SK-N-SH treated with all-trans-retinoic acid at 6 μM for 48 hours (cell line): ENCODE data around the gene RNF215.
A peak's percentile ranks its signal among the peaks of the same experiment; 100 is the strongest.

Experiments used
- ATAC-seq: fragments of 200-7000 bp; cut with Tn5 transposase; 3 replicates; pipeline ENCODE4 v1.9.1; 2020; ENCODE audit warnings: mild to moderate bottlenecking, moderate library complexity
- ARNTL ChIP-seq: fragments of 450-650 bp; formaldehyde crosslinking; IDR thresholded peaks from 2 replicates; pipeline ENCODE4 v1.5.0; 2020; ENCODE audit warnings: low read depth, mild to moderate bottlenecking, moderate library complexity, borderline replicate concordance
- BACH2 ChIP-seq: fragments of 250-450 bp; sonication (Bioruptor Pico); IDR thresholded peaks from 2 replicates; pipeline ENCODE4 v1.9.0; 2021; ENCODE audit warnings: mild to moderate bottlenecking, borderline replicate concordance
- CREB5 ChIP-seq: fragments of 250-450 bp; sonication (Bioruptor Pico); IDR thresholded peaks from 2 replicates; pipeline ENCODE4 v1.5.1; 2020; ENCODE audit warnings: low read depth, mild to moderate bottlenecking, moderate library complexity
- CSDC2 ChIP-seq: fragments of 250-450 bp; sonication (Bioruptor Pico); IDR thresholded peaks from 2 replicates; pipeline ENCODE4 v1.5.0; 2020; ENCODE audit warnings: mild to moderate bottlenecking, moderate library complexity
- CSRNP3 ChIP-seq: fragments of 250-450 bp; sonication (Bioruptor Pico); IDR thresholded peaks from 2 replicates; pipeline ENCODE4 v1.5.1; 2021; ENCODE audit warnings: mild to moderate bottlenecking, moderate library complexity
- ESRRG ChIP-seq: fragments of 250-450 bp; sonication (Bioruptor Pico); IDR thresholded peaks from 2 replicates; pipeline ENCODE4 v1.6.1; 2021; ENCODE audit warnings: mild to moderate bottlenecking
- GLIS3 ChIP-seq: fragments of 250-450 bp; sonication (Bioruptor Pico); IDR thresholded peaks from 2 replicates; pipeline ENCODE4 v1.5.0; 2020; ENCODE audit warnings: mild to moderate bottlenecking, moderate library complexity
- ISL1 ChIP-seq: fragments of 250-450 bp; sonication (Bioruptor Pico); IDR thresholded peaks from 2 replicates; pipeline ENCODE4 v2.1.2; 2022; ENCODE audit warnings: mild to moderate bottlenecking, moderate library complexity
- OSR1 ChIP-seq: fragments of 250-450 bp; sonication (Bioruptor Pico); IDR thresholded peaks from 2 replicates; pipeline ENCODE4 v1.8.0; 2022; ENCODE audit warnings: moderate library complexity, mild to moderate bottlenecking, inconsistent platforms
- PATZ1 ChIP-seq: fragments of 250-450 bp; sonication (Bioruptor Pico); IDR thresholded peaks from 2 replicates; pipeline ENCODE4 v1.8.0; 2020; ENCODE audit warnings: mild to moderate bottlenecking, moderate library complexity, borderline replicate concordance
- POU6F1 ChIP-seq: fragments of 250-450 bp; sonication (Bioruptor Pico); IDR thresholded peaks from 2 replicates; pipeline ENCODE4 v1.8.0; 2021; ENCODE audit warnings: low read depth, mild to moderate bottlenecking, moderate library complexity, borderline replicate concordance
- PPARA ChIP-seq: fragments of 250-450 bp; sonication (Bioruptor Pico); IDR thresholded peaks from 2 replicates; pipeline ENCODE4 v1.5.0; 2020; ENCODE audit warnings: mild to moderate bottlenecking, borderline replicate concordance
- RARB ChIP-seq: fragments of 250-450 bp; sonication (Bioruptor Pico); IDR thresholded peaks from 2 replicates; pipeline ENCODE4 v1.8.0; 2021; ENCODE audit warnings: mild to moderate bottlenecking, moderate library complexity
- SNAI2 ChIP-seq: fragments of 250-450 bp; sonication (Bioruptor Pico); IDR thresholded peaks from 2 replicates; pipeline ENCODE4 v1.5.0; 2020; ENCODE audit warnings: mild to moderate bottlenecking, moderate library complexity
- TCF4 ChIP-seq: fragments of 250-450 bp; sonication (Bioruptor Pico); IDR thresholded peaks from 2 replicates; pipeline ENCODE4 v1.8.0; 2021; ENCODE audit warnings: mild to moderate bottlenecking, moderate library complexity, borderline replicate concordance
- TOX ChIP-seq: fragments of 250-450 bp; sonication (Bioruptor Pico); IDR thresholded peaks from 2 replicates; pipeline ENCODE4 v1.8.0; 2021; ENCODE audit warnings: mild to moderate bottlenecking, moderate library complexity, borderline replicate concordance
- TSHZ2 ChIP-seq: fragments of 250-450 bp; sonication (Bioruptor Pico); IDR thresholded peaks from 2 replicates; pipeline ENCODE4 v1.5.0; 2020; ENCODE audit warnings: mild to moderate bottlenecking, moderate library complexity
- ZC3H10 ChIP-seq: fragments of 250-450 bp; sonication (Bioruptor Pico); IDR thresholded peaks from 2 replicates; pipeline ENCODE4 v1.5.1; 2021; ENCODE audit warnings: mild to moderate bottlenecking, moderate library complexity
- ZFP3 ChIP-seq: fragments of 250-450 bp; sonication (Bioruptor Pico); IDR thresholded peaks from 2 replicates; pipeline ENCODE4 v1.5.0; 2020; ENCODE audit warnings: mild to moderate bottlenecking, moderate library complexity
- ZFP30 ChIP-seq: fragments of 450-650 bp; formaldehyde crosslinking; IDR thresholded peaks from 2 replicates; pipeline ENCODE4 v1.5.0; 2022; ENCODE audit warnings: mild to moderate bottlenecking, moderate library complexity
- ZNF565 ChIP-seq: fragments of 450-650 bp; formaldehyde crosslinking; conservative IDR thresholded peaks from 2 replicates; pipeline ENCODE4 v1.5.0; 2020; ENCODE audit warnings: low read depth, mild to moderate bottlenecking, moderate library complexity
- ZNF70 ChIP-seq: fragments of 450-650 bp; formaldehyde crosslinking; IDR thresholded peaks from 2 replicates; pipeline ENCODE4 v1.5.0; 2020; ENCODE audit warnings: mild to moderate bottlenecking, moderate library complexity
- ZNF8 ChIP-seq: fragments of 450-650 bp; formaldehyde crosslinking; IDR thresholded peaks from 2 replicates; pipeline ENCODE4 v1.5.0; 2020; ENCODE audit warnings: mild to moderate bottlenecking, moderate library complexity

Gene RNF215

GRCh38 chr22:30390974-30391691 lies 3.9 kb upstream of the RNF215 start:
- TF ChIP-seq CSDC2 (CRISPR knock-in tag) (no peak), TCF4 (CRISPR knock-in tag) (no peak), ZC3H10 (no peak), PATZ1 (CRISPR knock-in tag) (no peak), ZFP30 (no peak), CREB5 (CRISPR knock-in tag) (no peak), ARNTL (CRISPR knock-in tag) (no peak), GLIS3 (CRISPR knock-in tag) (no peak), OSR1 (CRISPR knock-in tag) (no peak), ISL1 (CRISPR knock-in tag) (no peak), TSHZ2 (CRISPR knock-in tag) (no peak), SNAI2 (CRISPR knock-in tag) (no peak), BACH2 (CRISPR knock-in tag) (no peak), CSRNP3 (no peak), PPARA (CRISPR knock-in tag) (no peak), TOX (CRISPR knock-in tag) (no peak), ZFP3 (no peak), ZNF8 (CRISPR knock-in tag) (no peak), RARB (CRISPR knock-in tag) (no peak)

GRCh38 chr22:30386608-30386959 lies 627 bp downstream of the RNF215 start:
- no peak; the same call in 2 of the 3 replicates for ATAC-seq
- TF ChIP-seq ZFP3 (no peak), PPARA (CRISPR knock-in tag) (no peak)

More at GRCh38 chr22:30390974-30391691, 3.9 kb upstream of the RNF215 start:
- ATAC-seq = peak; percentile 54

- ATAC-seq = no peak
- no peak for TF ChIP-seq ZNF8 (CRISPR knock-in tag)
- TF ChIP-seq ZNF565 (CRISPR knock-in tag) = no peak
- TF ChIP-seq TOX (CRISPR knock-in tag) = no peak
- no peak for TF ChIP-seq ESRRG (CRISPR knock-in tag)
- TF ChIP-seq ZFP3 = no peak
- TF ChIP-seq SNAI2 (CRISPR knock-in tag) = no peak
- no peak for TF ChIP-seq ISL1 (CRISPR knock-in tag)
- TF ChIP-seq ZNF70 (CRISPR knock-in tag) = no peak
- TF ChIP-seq CSRNP3 = no peak
- no peak for TF ChIP-seq TCF4 (CRISPR knock-in tag)
- no peak for TF ChIP-seq CSDC2 (CRISPR knock-in tag)
- TF ChIP-seq OSR1 (CRISPR knock-in tag) = no peak
- no peak for TF ChIP-seq POU6F1 (CRISPR knock-in tag)
- TF ChIP-seq, all 23 proteins: peak for 0
Observed at GRCh38 chr22:30385942-30386341, 1.3 kb downstream of the RNF215 start.
